C4-2B (cell line): Measurements from ENCODE around the gene MED8.

Source experiments
- CTCF ChIP-seq: fragments of 450-650 bp; conservative IDR thresholded peaks from 2 replicates; pipeline ENCODE4 v1.5.1; 2017; ENCODE audit warnings: mild to moderate bottlenecking
- ZFX ChIP-seq: fragments of 450-650 bp; IDR thresholded peaks from 2 replicates; pipeline ENCODE4 v1.6.1; 2017

GRCh38 chr1:43363935-43364525 is 25.6 kb downstream of the MED8 start:
- TF ChIP-seq CTCF (no peak), ZFX (no peak)
